ENCODE results near the gene ITGA1. TPM values are rescaled to one million over a fixed set of nuclear protein-coding genes. Genes with fewer than 3 reads are reported as not detected.

The ITGA1 gene
- total RNA-seq, 1 experiment from 2014 or later = 1.6 TPM

- ChIA-PET POLR2A (no interaction called here), CTCF (no interaction called here)
- Histone ChIP-seq H3K4me1 (ENCODE audit: control insufficient read depth, insufficient read depth, low read length) (no peaks in the 10 kb centered on the region), H3K9me3 (ENCODE audit: control insufficient read depth, insufficient read depth, low read depth, low read length) (no peaks in the 10 kb centered on the region), H3K27ac (ENCODE audit: low read length) (no peak overlapping the region), H3K27me3 (ENCODE audit: control insufficient read depth, insufficient read depth, low read length) (peaks cover 2% of the 10 kb centered on the region; the same call in 1 of the 2 replicates), H3K36me3 (ENCODE audit: control insufficient read depth, insufficient read depth, low read length) (no peaks in the 10 kb centered on the region), H3K4me3 (ENCODE audit: low read depth in 2 of 2, low read length in 2 of 2) (no peak overlapping the region)
- in situ Hi-C loops (cut with HindIII; ENCODE audit: low pct_unique_long_range_greater_than_20kb, low sequenced_read_pairs) (no loop called here), intact Hi-C loops (cut with micrococcal nuclease; ENCODE audit: unreplicated experiment) (no loop called here)
- no TSS peak for BruUV-seq (replicated peaks)
- TF ChIP-seq REST (IDR thresholded peaks at IDR 0.05; ENCODE audit: insufficient read depth in 1 of 2, low read depth in 2 of 2, low read length in 1 of 2) (no peak), SIN3A (IDR thresholded peaks at IDR 0.05; ENCODE audit: borderline replicate concordance, insufficient read depth, low read depth, low read length) (no peak), POLR2AphosphoS5 (IDR thresholded peaks at IDR 0.05; ENCODE audit: low read depth, low read length) (no peak), TCF7L2 (IDR thresholded peaks at IDR 0.05; ENCODE audit: low read depth, low read length) (no peak)
- TF ChIP-seq, protein P1, sequence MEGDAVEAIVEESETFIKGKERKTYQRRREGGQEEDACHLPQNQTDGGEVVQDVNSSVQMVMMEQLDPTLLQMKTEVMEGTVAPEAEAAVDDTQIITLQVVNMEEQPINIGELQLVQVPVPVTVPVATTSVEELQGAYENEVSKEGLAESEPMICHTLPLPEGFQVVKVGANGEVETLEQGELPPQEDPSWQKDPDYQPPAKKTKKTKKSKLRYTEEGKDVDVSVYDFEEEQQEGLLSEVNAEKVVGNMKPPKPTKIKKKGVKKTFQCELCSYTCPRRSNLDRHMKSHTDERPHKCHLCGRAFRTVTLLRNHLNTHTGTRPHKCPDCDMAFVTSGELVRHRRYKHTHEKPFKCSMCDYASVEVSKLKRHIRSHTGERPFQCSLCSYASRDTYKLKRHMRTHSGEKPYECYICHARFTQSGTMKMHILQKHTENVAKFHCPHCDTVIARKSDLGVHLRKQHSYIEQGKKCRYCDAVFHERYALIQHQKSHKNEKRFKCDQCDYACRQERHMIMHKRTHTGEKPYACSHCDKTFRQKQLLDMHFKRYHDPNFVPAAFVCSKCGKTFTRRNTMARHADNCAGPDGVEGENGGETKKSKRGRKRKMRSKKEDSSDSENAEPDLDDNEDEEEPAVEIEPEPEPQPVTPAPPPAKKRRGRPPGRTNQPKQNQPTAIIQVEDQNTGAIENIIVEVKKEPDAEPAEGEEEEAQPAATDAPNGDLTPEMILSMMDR (IDR thresholded peaks at IDR 0.05) = no peak
- no peak for DNase-seq (ENCODE audit: low read depth, low spot score)
- no peak for ATAC-seq
Measured at GRCh38 chr5:52888363-52888762, 100.6 kb downstream of the ITGA1 start.

DNA sequence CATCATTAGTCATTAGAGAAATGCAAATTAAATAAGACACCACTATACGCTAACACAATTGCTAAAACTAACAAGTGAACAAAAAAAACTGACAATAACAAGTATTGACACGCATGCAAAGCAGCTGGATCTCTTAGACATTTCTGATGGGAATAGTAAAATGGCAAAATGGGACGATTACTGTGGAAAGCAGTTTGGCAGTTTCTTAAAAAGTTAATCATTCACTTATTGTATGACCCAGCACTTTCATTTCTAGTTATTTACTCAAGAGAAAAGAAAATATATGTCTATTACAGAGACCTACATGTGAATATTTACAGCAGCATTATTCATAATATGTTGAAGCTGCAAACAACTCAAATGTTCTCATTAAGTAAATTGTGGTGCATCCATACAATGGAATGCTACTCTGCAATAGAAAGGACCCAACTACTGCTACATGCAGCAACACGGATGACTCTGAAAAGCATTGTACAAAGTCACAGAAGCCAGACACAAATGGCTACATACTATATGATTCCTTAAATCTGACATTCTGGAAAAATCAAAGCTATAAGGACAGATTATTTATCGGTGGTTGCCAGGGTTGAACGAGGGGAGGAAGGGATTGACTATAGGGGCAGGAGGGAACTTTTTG lies 104.6 kb downstream of the ITGA1 start:
- H3K4me1 ChIP-seq (ENCODE audit: control insufficient read depth, insufficient read depth, low read length) = no peaks in the 10 kb centered on the region
- H3K4me3 ChIP-seq (ENCODE audit: low read depth in 2 of 2, low read length in 2 of 2) = no peak overlapping the region
- intact Hi-C loops (cut with micrococcal nuclease; ENCODE audit: unreplicated experiment) = no loop called here
- TF ChIP-seq SIN3A (IDR thresholded peaks at IDR 0.05; ENCODE audit: borderline replicate concordance, insufficient read depth, low read depth, low read length) = no peak
- no peak for TF ChIP-seq REST (IDR thresholded peaks at IDR 0.05; ENCODE audit: insufficient read depth in 1 of 2, low read depth in 2 of 2, low read length in 1 of 2)
- TF ChIP-seq TCF7L2 (IDR thresholded peaks at IDR 0.05; ENCODE audit: low read depth, low read length) = no peak
- TF ChIP-seq, protein P1 (IDR thresholded peaks at IDR 0.05) = no peak
- TF ChIP-seq POLR2AphosphoS5 (IDR thresholded peaks at IDR 0.05; ENCODE audit: low read depth, low read length) = no peak
- H3K27me3 ChIP-seq (ENCODE audit: control insufficient read depth, insufficient read depth, low read length) = peaks cover 7% of the 10 kb centered on the region
- BruUV-seq (replicated peaks) = no TSS peak
- H3K27ac ChIP-seq (ENCODE audit: low read length) = no peak overlapping the region
- ChIA-PET POLR2A (no interaction called here), CTCF (no interaction called here)
- no peak for ATAC-seq
- in situ Hi-C loops (cut with HindIII; ENCODE audit: low pct_unique_long_range_greater_than_20kb, low sequenced_read_pairs) = no loop called here
- no peaks in the 10 kb centered on the region for H3K36me3 ChIP-seq (ENCODE audit: control insufficient read depth, insufficient read depth, low read length)
- DNase-seq (ENCODE audit: low read depth, low spot score) = no peak
- H3K9me3 ChIP-seq (ENCODE audit: control insufficient read depth, insufficient read depth, low read depth, low read length) = no peaks in the 10 kb centered on the region

Data from Panc1 (cell line).